ENCODE results near the gene CD81. TPM values are rescaled to one million over a fixed set of nuclear protein-coding genes. Genes with fewer than 3 reads are reported as not detected.

CD81 gene
- total and polyA plus RNA-seq, 9 of the 15 experiments (the other 6 are each of a cell fraction or from before 2014, with no cell fraction given), result 2.4 to 189 (median 61.7) TPM

- 0 out of 2 replicates have a peak, but pooled peaks have one; percentile 19 for TF ChIP-seq ZBTB33 (CRISPR knock-in tag; IDR thresholded peaks at IDR 0.05)
- no peak for TF ChIP-seq ZNF3 (CRISPR knock-in tag; IDR thresholded peaks at IDR 0.05)
- no peak for TF ChIP-seq ZNF518B (CRISPR knock-in tag; IDR thresholded peaks at IDR 0.05)
- TF ChIP-seq ZNF785 (CRISPR knock-in tag; IDR thresholded peaks at IDR 0.05), result no peak
- TF ChIP-seq MBD1 (CRISPR knock-in tag; IDR thresholded peaks at IDR 0.05), result no peak
- no peak for TF ChIP-seq TCF7 (IDR thresholded peaks at IDR 0.05; ENCODE audit: borderline replicate concordance)
- TF ChIP-seq PHB2 (IDR thresholded peaks at IDR 0.05; ENCODE audit: low read depth), result no peak
- no peak for TF ChIP-seq ZNF253 (CRISPR knock-in tag; conservative IDR thresholded peaks at IDR 0.05)
- no peak for TF ChIP-seq NFXL1 (CRISPR knock-in tag; IDR thresholded peaks at IDR 0.05)
Observed at GRCh38 chr11:2402890-2403645, 26.0 kb downstream of the CD81 start (continued).
